Measurements from ENCODE around the gene CIDEB.

DNA sequence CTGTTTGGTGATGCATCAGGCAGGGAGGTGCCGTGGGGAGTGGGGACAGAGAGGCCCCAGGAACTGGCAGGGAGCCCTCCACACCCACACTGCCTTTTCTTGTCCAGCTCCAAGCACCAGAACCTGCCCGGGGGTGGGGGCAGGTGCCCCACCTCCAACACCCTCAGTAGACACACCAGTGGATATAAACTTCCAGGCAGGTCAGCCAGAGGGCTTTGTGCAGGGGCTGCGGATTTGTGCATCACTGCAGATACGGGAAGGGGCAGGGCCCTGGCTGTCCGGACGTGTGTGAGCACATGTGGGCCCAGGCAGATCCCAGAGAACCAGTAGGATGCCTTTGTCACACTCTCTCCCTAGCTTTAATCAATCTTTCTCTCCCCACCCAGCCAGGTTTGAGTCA, 43.5 kb downstream of the CIDEB start:
- TF ChIP-seq, protein P1, sequence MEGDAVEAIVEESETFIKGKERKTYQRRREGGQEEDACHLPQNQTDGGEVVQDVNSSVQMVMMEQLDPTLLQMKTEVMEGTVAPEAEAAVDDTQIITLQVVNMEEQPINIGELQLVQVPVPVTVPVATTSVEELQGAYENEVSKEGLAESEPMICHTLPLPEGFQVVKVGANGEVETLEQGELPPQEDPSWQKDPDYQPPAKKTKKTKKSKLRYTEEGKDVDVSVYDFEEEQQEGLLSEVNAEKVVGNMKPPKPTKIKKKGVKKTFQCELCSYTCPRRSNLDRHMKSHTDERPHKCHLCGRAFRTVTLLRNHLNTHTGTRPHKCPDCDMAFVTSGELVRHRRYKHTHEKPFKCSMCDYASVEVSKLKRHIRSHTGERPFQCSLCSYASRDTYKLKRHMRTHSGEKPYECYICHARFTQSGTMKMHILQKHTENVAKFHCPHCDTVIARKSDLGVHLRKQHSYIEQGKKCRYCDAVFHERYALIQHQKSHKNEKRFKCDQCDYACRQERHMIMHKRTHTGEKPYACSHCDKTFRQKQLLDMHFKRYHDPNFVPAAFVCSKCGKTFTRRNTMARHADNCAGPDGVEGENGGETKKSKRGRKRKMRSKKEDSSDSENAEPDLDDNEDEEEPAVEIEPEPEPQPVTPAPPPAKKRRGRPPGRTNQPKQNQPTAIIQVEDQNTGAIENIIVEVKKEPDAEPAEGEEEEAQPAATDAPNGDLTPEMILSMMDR (IDR thresholded peaks at IDR 0.05): no peak
- TF ChIP-seq POLR2A (IDR thresholded peaks at IDR 0.05): no peak

All from adrenal gland (tissue), 5 donors.